Cerebellar nuclear complex (tissue), 1 donor: ENCODE data around the gene DNAI1.
A peak's percentile ranks its signal among the peaks of the same experiment; 100 is the strongest.

Experiments used
- DNase-seq, 2 experiments: peaks; one replicate each; lab custom pipeline; 2025; lab: John Stamatoyannopoulos, UW

Gene DNAI1

DNA sequence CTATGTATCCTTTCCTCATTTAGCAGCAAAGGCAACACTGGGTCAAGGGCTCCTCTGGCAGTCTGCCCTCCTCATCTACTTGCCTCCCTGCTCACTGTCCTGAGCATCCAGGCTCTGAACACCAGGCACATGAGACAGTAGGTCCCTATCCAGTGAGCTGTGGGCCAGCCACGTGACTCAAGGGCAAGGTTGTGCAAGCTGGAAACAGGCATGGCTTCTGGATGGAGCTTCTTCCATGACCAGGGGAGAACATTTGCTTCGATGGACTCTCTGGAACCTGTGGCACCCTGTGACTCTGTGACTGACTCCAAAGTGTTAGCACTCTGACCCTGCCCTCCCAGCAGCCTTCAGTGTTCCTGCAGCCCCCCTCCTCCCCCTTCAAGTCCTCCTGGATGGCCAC is 33.0 kb downstream of the DNAI1 start:
- no peak for DNase-seq

DNA sequence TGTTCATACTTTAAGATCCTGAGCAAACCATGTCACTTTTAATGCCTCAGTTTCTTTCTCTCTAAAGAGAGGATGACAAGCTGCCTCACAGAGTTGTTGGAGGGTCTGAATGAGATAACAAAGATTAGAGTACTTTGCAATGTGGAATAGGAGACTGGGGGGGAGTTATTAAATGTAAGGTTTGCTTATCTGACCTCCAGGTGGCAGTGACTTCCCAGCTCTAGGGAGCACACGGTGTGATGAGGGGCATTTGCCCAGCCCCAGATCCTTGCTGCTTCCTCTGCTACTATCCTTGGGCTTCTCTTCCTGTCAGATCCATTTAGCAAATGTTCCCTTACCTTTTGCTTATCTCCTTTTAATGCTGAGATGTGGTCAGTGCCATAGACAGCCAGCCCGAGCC is 33.4 kb downstream of the DNAI1 start:
- no peak for DNase-seq

DNA sequence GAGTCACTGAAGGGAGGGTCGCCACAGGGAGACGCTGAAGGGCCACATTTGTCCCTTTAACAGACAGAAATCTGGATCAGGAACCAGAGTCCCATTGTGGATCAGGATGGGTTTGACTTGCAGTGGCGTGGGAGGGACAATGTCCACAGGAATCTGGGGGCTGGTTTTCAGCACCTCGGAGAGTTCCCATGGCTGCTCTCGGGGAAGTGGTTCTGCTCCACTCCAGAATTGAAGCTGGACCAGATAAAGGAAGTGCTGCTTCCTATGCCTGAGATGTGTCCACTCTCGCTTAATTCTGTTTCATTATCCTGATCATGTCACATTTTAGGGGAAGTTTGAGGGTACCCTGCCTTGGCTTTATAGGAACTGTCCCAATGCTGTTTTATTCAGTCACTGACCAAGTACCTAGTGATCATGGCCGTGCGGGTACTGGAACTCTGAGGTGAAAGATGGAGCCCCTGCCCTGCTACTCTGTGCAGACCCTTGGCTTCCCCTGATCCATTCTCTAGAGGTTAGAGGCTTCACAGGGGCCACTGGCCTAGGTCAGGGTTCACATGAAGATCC is 35.4 kb downstream of the DNAI1 start:
- no peak for DNase-seq

DNA sequence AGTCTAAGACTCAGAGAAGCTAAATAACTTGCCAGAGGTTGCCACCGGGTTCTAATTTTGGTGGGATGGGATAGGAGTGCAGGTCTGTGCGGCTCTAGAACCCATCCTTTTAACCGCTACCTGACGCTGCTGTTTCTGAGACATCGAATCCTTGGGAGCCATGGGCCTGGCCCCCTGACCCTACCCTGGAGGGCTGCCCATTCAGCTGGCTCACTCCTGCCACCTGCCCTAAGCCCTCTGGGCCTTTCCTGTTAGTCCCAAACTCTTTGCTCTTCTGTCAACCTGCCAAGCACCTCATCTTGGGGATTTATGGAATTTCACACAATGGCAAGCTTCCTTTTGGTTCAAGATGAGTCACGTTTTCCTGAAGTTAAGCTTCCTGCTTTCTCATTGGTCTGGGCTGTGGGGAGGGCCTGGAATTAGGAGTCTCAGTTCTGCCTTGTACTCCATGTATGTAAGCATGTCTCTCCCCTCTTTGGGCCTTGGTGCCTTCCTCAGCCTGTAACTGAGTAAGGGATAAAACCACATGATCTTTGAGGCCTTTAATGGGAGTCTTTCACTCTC is 37.6 kb downstream of the DNAI1 start:
- DNase-seq = no peak

DNA sequence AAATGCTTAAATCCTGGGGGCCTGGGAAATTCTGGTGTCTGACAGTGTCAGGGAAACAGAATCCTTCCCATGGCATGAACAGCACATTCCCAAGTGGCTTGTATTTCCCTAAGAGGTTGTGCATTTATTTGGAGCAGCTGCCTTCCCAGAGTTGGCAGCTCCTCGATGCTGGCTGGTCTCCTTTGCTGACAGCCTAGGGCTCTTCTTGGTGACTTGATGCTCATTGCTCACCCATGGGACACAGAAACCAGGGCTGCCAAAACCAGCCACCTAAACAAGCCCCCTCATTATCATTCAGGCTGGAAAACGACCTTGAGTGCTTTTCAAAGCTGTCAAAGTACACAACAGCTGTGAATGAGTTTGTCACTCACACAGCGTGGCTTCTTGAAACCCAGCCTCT is 39.9 kb downstream of the DNAI1 start:
- no peak for DNase-seq

DNA sequence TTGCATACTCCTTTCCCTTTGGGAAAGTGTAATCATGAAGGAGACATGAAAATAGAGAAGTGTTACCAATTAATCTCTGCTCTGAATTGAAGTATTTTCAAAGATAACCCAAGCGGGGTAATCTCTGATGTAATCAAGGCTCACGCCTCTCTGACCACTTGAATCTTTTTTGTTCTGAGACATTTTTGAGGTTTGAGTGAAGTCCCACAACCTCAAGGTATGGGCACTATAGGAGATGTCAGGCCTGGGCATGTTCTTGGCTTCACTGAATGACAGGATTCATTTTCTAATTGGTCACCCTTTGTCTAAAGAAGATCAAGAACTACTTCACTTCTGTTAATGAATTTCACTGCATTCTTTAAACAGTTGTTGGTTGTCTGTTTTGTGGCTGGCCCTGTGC is 40.5 kb downstream of the DNAI1 start:
- DNase-seq = no peak

DNA sequence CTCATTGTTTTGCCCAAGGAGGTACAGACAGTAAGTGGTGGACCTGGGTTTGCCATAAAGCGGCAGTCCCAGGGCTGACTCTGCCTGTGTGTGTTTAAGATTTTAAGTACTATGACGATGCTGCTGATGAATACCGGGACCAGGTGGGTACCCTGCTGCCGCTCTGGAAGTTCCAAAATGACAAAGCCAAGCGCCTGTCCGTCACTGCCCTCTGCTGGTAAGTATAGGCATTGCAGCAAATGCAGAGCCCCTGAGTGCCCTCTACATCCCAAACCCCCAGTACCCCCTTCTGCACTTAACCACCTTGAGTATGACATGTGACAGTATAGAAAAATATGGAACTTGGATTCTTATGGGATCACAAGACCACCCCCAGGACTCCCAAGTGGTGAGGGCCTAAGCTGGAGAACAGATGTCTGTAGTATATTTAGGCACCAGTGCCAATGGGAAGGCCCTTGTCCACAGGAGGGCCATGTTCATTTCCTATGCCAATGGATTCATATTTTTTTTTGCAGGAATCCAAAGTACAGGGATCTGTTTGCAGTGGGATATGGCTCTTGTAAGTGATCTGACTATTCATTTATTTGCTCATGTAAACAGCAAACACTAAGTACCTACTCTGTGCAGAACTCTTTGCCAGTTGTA is 42.1 kb downstream of the DNAI1 start:
- DNase-seq = peak in 1 of 2 experiments; percentile 50

DNA sequence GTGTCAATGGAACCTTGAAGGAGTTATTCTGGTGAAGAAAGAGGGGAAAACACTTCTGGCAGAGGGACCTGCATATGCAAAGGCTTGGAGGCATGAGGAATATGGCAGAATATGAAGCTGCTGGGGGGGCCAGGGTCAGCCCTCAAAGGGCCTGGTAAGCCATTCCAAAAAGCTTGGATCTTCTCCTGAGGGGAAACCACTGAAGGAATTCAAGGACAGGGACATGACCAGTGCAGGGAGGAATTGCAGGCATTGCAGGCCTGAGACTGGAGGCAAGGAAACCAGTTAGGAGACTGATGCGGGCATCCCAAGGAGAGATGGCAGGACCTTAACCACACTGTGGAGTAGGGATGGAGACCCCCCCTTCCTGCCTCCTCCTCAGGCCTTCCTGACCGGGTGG is 42.8 kb downstream of the DNAI1 start:
- DNase-seq = no peak

DNA sequence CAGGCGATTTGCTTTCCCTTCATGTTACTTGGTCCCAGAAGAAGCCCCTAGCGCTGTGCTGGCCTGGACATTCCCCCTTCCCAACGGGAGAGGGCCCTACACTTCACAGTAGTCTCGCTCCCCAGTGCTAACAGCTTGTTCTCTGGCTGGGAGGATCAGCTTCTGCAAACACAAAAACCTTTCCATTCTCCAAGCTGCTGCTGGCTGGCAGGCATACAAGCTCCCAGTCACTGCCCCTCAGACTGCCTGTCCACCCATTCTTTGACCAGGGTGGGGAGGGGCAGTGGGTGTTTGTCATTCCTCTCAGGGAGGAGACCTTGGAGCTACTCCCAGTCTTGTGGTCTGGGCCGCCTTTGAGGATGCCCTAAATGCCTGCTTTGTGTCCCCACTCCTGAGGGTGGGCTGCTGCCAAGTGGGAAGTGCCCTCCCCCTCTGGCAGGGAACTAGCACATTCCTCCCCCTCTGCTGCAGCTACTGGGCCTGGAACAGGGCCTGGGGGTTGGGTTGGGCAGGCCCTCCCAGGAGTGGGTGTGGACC is 43.4 kb downstream of the DNAI1 start:
- DNase-seq = no peak

DNA sequence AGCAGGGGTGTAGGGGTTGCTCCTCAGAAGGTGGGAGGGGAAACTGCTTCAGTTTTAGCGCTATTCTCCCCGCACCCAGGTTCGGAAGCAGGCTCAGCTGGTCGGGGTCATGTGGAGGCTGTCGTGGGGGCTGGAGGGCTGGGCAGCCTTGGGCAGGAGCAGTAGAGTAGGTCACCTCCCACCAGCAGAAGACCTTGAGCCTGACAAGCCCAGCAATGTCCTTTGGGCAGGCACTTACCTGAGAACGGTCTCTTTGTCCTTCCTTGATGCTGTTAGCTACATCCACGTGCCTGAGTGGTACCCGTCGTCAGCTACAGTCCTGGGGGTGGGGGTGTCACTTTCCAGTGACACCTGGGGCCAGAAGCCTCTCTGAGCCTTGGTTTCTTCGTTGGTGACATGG is 43.9 kb downstream of the DNAI1 start:
- DNase-seq = no peak

DNA sequence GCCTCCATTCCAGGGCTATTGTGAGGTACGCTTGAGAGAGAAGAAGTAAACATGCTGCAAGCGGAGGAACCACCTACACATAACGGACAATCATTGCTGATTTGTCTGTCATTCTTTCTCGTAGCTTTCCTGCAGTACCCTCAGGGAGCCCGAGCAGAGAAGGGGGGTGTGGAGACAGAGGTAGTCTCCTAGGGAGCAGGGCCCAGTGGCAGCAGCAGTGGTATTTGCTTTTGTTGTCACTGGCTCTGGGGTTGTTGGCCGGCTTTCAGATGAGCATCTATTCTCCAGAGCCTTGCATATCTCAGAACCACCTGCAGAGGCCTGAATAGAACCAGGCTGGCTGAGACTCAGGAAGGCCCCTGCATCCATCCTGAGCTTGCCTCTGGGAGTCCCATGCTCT is 44.3 kb downstream of the DNAI1 start:
- DNase-seq = no peak

DNA sequence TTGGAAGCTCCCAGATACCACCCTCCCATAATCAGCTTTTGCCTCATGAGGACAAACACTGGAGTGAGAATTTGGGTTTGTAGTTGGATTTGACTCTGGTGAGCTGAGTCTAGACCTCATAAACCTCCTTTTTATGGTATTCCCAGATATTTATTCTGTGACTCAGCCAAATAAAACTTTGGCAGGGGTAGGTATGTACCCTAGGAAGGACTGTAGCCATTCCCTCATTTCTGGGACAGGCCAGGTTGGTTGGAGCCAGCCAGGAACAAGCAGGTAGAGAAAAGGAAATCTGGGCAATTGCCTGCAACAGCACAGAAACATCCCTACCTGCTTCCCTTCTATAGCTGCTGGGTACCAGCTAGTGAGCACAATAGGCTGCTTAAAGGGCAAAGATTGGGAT is 44.8 kb downstream of the DNAI1 start:
- DNase-seq = no peak

DNA sequence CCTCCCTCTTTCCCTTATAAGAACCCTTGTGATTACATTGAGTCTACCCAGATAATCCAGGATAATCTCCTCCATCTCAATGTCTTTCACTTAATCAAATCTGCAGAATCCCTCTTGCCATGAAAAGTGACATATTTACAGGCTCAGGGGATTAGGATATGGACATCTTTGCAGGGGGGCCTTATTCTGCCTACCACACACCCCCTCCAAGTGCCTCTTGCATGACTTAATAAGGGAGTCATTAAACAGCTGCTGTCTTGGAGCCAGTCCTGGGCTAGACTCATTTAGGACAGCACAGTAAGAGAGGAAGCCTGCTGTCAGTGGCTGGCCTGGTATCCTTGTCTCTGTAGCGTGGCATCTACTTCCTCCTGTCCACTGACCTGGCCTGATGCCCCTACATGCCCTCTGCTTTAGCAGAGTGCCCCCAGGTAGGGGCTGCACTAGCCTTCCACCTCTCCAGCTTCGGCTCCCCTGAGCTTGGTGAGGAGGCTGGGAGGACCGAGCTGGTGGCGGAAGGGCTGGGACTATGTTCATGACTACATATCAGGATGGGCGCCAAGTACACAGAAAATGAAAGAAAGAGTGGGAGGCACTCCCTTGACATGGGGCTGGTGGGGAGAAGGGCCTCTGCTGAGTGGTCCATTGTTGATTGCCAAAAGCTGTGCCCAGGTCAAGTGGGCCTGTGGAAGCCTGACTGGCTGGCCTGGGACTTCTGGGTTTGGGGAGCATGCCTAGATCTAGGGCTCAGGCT is 46.9 kb downstream of the DNAI1 start:
- no peak for DNase-seq

DNA sequence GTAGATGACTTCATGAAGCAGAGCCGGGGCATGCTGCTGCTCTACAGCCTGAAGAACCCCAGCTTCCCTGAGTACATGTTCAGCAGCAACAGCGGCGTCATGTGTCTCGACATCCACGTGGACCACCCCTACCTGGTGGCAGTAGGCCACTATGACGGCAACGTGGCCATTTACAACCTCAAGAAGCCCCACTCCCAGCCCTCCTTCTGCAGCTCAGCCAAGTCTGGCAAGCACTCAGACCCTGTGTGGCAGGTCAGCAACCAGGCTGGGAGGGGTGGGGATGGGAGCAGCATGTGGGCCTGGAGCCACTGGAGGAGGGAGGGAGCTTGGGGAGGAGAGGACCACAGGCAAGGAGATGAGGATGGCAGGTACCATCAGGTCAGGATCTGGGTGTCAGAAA is 48.0 kb downstream of the DNAI1 start:
- DNase-seq = no peak

DNA sequence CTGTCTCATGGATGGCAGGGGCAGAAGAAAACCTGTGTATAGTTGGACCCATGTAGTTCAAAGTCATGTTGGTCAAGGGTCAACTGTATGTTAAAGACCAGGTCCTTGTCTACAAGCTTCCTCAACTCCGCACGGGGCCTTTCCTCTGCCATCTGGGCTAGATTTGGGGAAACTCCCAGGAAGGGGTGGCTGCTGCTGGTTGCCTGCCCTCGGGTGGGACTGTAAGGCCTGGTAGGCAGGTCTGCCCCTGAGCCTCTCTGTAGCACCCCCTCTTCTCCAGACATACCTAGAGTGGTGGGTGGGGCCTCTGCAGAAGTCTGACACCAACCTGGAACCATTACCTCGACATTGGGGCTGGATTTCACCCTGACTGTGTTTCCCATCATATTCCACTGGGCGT is 49.0 kb downstream of the DNAI1 start:
- DNase-seq = no peak

DNA sequence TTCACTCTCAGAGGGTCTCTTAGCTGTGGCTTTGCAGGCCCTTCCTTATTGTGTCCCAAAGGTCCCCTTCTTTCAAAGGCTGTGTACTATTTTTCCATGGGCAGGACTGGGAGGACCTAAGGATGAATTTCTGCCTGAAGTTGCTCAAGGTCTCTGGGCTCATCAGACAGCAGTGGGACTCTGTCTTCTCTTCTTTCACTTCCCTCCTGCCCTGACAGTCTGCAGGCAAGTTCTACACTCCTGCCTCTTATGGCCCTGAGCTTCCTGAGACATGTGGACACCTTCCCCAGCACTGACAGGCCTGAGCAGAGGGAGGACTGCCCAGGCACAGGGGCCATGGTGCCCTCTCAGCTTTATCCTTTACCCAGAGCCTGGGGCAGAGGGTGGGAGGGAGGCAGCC is 49.4 kb downstream of the DNAI1 start:
- DNase-seq = no peak

DNA sequence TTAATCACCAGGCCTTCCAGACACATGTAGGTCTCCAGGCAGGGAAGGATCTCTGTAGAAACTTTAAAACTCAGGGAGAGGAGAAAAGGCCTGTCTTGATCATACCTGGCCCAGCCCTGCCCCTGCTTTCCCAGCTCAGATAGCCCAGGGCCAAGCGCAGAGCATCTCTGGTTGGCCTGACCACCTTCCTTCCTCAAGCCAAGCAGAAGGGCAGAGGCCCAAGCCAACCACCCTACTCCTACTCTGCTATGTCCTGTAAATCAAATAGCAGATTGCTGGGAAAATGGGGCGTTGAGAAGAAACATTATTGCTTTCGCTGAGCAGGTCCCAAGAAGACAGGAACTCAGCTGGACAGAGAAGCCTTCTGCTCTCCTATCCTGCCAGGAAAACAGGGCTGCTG is 49.9 kb downstream of the DNAI1 start:
- no peak for DNase-seq

DNA sequence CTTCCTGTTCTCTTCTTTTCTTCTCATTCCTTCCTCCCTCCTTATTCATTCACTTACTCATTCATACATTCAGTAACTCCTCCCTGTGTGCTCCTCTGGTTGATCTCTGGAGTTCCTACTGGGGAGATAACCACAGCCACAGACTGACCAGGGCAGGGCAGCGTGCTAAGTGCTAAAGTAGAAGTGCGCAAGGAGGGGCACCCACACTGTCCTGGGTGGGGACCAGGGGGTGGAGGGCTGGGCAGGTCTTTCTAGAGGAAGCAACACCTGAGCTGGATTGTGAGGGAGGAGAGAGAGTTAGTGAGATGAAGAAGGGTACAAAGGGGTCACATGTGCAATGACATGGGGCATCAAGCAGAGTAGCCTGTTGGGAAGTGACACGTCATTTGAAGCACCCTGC is 50.3 kb downstream of the DNAI1 start:
- no peak for DNase-seq

DNA sequence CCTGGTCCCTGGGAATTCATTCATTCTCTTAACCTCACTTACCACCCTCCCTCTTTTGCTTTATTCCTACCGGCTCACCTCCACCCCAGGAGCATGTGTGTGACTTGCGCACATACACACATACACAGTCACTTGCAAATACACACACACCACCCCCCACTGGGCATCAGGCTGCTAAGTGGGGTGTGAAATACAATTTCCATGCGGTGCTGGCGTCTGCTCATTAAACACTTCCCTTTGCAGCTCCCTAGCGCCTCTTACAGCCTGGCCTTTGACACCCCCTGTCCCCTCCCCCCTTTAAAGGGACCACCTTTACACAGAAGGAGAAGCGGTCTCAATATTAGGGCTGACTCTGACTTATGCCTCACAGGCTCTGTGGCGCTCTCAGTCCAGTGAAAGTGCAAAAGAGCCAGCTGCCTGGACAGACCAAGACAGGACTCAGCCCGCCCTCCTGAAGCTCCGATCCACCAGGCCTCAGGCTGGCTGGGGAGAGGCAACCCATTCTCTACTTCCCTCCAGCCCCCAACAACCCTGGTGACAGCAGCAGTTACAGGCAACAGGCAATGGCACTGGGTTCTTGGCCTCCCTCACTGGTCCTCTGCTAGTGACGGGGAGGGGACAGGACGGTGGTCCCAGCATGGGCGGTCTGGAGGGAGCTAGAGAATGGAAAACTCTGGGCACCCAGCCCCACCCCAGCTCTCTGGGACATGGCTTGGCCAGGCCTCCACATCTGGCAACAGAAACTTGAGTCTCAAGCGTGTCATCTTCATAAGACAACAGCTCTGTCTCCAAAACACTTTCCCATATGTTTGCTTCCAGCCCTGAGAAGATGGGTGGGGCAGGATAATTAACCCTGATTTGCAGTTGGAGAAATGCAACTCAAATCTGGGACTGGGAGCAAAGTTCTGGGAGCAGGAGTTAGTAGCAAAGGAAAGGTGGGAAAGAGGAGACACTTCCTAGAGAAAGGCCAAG is 52.2 kb downstream of the DNAI1 start:
- DNase-seq = peak in 1 of 2 experiments; percentile 47

DNA sequence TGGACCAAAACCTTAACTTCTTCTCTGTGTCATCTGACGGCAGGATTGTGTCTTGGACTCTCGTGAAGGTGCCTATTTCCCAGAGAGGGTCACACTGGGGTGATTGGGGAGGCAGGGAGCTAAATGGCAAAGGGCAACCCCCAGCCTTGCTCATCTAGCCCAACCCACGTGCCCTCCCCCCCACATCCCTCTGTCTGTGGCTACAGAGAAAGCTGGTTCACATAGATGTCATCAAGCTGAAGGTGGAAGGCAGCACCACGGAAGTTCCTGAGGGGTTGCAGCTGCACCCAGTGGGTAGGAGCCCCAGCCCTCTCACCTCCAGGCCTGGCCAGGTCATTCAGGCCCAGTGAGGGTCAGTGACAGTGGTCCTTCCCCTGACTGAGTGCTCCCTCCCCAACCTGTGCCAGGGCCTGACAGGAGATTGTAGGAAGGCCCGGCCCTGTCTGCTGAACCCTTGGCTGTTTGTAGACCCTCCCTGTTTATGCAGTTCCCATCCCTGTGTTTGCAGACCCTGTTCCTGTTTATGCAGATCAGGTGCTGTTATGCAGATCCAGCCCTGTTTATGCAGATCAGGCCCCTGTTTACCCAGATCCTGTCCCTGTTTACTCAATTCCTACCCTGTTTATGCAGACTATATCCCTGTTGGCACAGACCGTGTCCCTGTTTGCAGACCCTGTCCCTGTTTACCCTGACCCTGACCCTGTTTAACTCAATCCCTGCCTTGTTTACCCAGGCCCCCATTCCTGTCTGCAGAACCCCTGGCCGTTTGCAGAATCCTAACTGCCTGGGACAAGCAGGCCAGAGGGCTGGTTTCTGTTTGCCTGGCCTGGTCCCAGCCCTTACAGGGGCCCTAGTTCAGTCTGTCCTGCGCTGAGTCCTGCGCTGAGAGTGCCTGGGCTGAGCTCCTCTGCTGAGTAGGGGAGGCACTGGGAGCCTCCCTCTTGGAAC is 53.8 kb downstream of the DNAI1 start:
- no peak for DNase-seq
